Parathyroid adenoma (tissue), 2 donors: ENCODE results near the gene MMUT.

Experiments
- H2AFZ ChIP-seq: fragments of 300-600 bp; sonication (generic); one replicate; pipeline ENCODE4 v1.7.0; 2017; ENCODE audit warnings: antibody characterized with exemption, mild to moderate bottlenecking
- H3K27ac ChIP-seq: fragments of 300-600 bp; sonication (generic); one replicate; pipeline ENCODE4 v1.7.0; 2017
- H3K27me3 ChIP-seq: fragments of 300-600 bp; sonication (generic); one replicate; pipeline ENCODE4 v1.7.0; 2017; ENCODE audit warnings: low read length; ENCODE audit not compliant: control insufficient read depth, insufficient read depth
- H3K36me3 ChIP-seq: fragments of 300-600 bp; sonication (generic); one replicate; pipeline ENCODE4 v1.7.0; 2017; ENCODE audit warnings: low read length; ENCODE audit not compliant: control insufficient read depth, insufficient read depth
- H3K4me1 ChIP-seq: fragments of 300-600 bp; sonication (generic); one replicate; pipeline ENCODE4 v1.7.0; 2017; ENCODE audit warnings: control low read depth
- H3K4me2 ChIP-seq: fragments of 300-600 bp; sonication (generic); one replicate; pipeline ENCODE4 v1.7.0; 2017; ENCODE audit warnings: low read length
- H3K4me3 ChIP-seq: fragments of 300-600 bp; sonication (generic); one replicate; pipeline ENCODE4 v1.7.0; 2017; ENCODE audit warnings: low read depth, low read length
- H3K79me2 ChIP-seq: fragments of 300-600 bp; sonication (generic); one replicate; pipeline ENCODE4 v1.7.0; 2017; ENCODE audit warnings: control low read depth
- H3K9ac ChIP-seq: fragments of 300-600 bp; sonication (generic); one replicate; pipeline ENCODE4 v1.7.0; 2017; ENCODE audit warnings: mild to moderate bottlenecking
- H3K9me3 ChIP-seq: fragments of 300-600 bp; sonication (generic); one replicate; pipeline ENCODE4 v1.7.0; 2017; ENCODE audit warnings: low read length; ENCODE audit not compliant: control insufficient read depth
- TF ChIP-seq, protein P1 (sequence below): fragments of 300-600 bp; sonication (generic); IDR thresholded peaks from one replicate; pipeline ENCODE4 v1.7.0; 2017; ENCODE audit warnings: antibody characterized with exemption, mild to moderate bottlenecking
- donor health status: primary hyperparathyroidism.

The MMUT gene

DNA sequence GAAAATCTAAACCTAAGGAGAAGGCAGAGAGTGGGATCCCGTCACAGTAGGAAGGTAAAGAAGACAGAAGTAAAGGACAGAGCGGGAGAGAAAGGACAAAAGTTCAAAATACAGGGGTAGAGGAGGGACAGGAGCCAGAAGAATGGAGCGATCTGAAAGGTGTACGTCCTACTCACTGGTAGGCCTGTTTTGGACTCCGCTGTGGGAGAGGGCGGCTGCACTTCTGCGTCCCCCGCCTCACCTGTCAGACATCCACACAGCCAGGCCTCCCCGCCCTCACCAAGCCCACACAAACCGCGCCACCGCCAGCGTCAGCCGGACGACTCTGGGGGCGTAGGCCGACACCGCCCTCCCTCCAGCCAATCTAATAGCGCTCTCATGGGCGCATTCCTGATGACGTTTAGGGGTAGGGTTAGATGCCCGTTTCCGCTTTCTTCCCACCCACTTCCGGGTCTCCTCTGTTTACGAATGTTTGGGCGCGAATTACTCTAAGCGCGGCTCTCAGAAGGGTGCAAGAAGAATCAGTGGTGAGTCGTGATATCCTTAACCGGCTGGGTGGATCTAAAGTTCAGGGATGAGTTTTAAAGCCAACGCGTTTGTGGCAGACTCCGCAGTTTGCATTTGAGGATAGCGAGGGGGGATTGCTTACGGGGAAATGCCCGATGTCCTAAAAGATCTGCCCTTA is at the start of gene MMUT, which contains the start of gene CENPQ:
MMUT (minus strand) TSS at position 327 of the 685 bp plus-strand sequence. CDS start 3,787 bp downstream, outside the sequence.
CENPQ (plus strand) TSS at position 444 of the 685 bp plus-strand sequence. CDS start 6,807 bp downstream, outside the sequence.
- Histone ChIP-seq H3K4me1 (peaks cover 5% of the 10 kb centered on the region), H3K27me3 (no peaks in the 10 kb centered on the region), H3K9ac (peak within 1 kb of the TSS; percentile 65), H3K4me3 (peak within 1 kb of the TSS; percentile 67), H2AFZ (peak within 1 kb of the TSS; percentile 82), H3K9me3 (no peaks in the 10 kb centered on the region), H3K36me3 (no peaks in the 10 kb centered on the region), H3K27ac (peak within 1 kb of the TSS; percentile 71), H3K79me2 (peaks cover 8% of the 10 kb centered on the region), H3K4me2 (peak within 1 kb of the TSS; percentile 90)
- TF ChIP-seq, protein P1, sequence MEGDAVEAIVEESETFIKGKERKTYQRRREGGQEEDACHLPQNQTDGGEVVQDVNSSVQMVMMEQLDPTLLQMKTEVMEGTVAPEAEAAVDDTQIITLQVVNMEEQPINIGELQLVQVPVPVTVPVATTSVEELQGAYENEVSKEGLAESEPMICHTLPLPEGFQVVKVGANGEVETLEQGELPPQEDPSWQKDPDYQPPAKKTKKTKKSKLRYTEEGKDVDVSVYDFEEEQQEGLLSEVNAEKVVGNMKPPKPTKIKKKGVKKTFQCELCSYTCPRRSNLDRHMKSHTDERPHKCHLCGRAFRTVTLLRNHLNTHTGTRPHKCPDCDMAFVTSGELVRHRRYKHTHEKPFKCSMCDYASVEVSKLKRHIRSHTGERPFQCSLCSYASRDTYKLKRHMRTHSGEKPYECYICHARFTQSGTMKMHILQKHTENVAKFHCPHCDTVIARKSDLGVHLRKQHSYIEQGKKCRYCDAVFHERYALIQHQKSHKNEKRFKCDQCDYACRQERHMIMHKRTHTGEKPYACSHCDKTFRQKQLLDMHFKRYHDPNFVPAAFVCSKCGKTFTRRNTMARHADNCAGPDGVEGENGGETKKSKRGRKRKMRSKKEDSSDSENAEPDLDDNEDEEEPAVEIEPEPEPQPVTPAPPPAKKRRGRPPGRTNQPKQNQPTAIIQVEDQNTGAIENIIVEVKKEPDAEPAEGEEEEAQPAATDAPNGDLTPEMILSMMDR = no peak

DNA sequence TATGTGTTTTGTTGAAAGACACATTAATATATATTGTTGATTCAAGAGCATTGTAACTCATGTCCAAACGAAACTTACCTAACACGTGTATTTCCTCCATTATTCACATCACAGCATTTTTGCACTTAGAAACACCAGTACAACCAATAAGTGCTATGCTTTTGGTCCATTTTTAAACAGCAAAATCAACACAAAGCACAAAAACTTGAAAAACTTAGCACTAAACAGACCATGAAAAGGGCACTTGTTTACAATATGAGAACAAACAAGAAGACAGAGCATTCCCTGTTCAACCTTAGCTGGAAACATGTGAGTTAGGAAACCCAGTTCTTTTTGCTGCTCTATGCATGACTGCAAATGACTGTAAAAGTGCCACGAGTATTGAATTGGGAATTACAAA is 46.3 kb upstream of the MMUT start:
- TF ChIP-seq, protein P1 = no peak
- no peak overlapping the region for H3K27ac ChIP-seq
- H3K4me2 ChIP-seq = no peak overlapping the region
- no peak overlapping the region for H3K4me3 ChIP-seq
- H3K36me3 ChIP-seq = no peaks in the 10 kb centered on the region
- H3K79me2 ChIP-seq = no peaks in the 10 kb centered on the region
- H3K27me3 ChIP-seq = no peaks in the 10 kb centered on the region
- no peak overlapping the region for H2AFZ ChIP-seq
- H3K9ac ChIP-seq = no peak overlapping the region
- no peaks in the 10 kb centered on the region for H3K4me1 ChIP-seq
- H3K9me3 ChIP-seq = no peaks in the 10 kb centered on the region

DNA sequence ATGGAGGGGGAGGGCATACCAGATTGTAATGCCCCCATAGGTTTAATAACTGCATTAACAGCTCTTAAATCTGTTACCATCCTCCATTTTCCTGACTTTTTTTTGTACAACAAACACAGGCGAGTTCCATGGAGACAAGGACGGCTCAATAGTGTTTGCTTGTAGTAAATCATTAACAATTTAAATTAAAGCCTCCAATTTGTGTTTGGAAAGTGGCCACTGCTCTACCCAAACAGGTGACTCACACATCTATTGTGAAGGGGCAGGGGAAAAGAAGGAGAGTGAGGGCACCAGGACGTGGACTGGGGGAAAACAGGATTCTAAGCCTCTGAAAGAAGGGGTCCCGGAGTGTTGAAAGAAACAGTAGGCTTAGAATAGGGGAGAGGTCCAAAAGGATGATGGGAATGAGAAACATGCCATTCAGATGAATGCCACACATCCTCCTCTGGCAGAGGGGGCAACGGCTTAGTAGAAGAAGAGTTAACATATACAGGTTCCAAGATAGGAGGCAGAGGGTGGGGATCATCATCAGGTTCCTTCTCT is 43.6 kb upstream of the MMUT start:
- no peak overlapping the region for H3K4me2 ChIP-seq
- H3K36me3 ChIP-seq = no peaks in the 10 kb centered on the region
- H3K9ac ChIP-seq = no peak overlapping the region
- H3K4me1 ChIP-seq = no peaks in the 10 kb centered on the region
- H3K27me3 ChIP-seq = no peaks in the 10 kb centered on the region
- no peak overlapping the region for H3K4me3 ChIP-seq
- no peaks in the 10 kb centered on the region for H3K9me3 ChIP-seq
- H3K27ac ChIP-seq = no peak overlapping the region
- H2AFZ ChIP-seq = no peak overlapping the region
- H3K79me2 ChIP-seq = no peaks in the 10 kb centered on the region
- TF ChIP-seq, protein P1 = no peak

DNA sequence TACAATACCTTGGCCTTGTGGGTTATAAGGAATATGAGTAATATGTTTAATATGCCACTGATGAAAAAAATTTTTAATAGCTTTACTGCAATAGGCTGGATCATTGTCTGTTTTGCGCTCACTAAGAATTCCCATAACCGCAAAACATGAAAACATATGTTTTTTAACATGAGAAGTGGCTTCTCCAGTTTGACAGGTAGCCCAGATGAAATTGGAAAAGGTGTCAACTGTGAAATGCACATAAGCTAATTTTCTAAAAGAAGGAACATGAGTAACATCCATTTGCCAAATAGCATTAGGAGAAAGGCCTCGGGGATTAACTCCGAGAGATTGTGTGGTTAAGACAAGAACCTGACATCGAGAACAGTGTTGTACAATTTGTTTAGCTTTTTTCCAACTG is 41.6 kb upstream of the MMUT start:
- Histone ChIP-seq H3K36me3 (no peaks in the 10 kb centered on the region), H3K9me3 (no peaks in the 10 kb centered on the region), H3K27ac (no peak overlapping the region), H2AFZ (no peak overlapping the region), H3K4me1 (no peaks in the 10 kb centered on the region), H3K4me2 (no peak overlapping the region), H3K27me3 (no peaks in the 10 kb centered on the region), H3K79me2 (no peaks in the 10 kb centered on the region), H3K4me3 (no peak overlapping the region), H3K9ac (no peak overlapping the region)
- TF ChIP-seq, protein P1 = no peak
